Retinal pigment epithelial cell (primary cell): ENCODE results near the gene WWOX.
A peak's percentile ranks its signal among the peaks of the same experiment; 100 is the strongest.

Experiments
- DNase-seq: peaks from one replicate; pipeline ENCODE4 v3.0.0-alpha.2; 2010; ENCODE audit warnings: low read depth
- H3K4me3 ChIP-seq: 2 replicates; pipeline ENCODE4 v1.5.1; 2011; ENCODE audit warnings: mild to moderate bottlenecking, low read length, control low read depth, moderate library complexity
- CTCF ChIP-seq: conservative IDR thresholded peaks from 2 replicates; pipeline ENCODE4 v1.5.1; 2011; ENCODE audit warnings: low read depth, low read length, control low read depth, inconsistent platforms

Gene WWOX

GRCh38 chr16:78220571-78220970 is 121.1 kb downstream of the WWOX start:
- no peak for DNase-seq
- H3K4me3 ChIP-seq: no peak overlapping the region
- no peak for TF ChIP-seq CTCF

GRCh38 chr16:78221892-78222291 is 122.4 kb downstream of the WWOX start:
- DNase-seq: no peak
- no peak overlapping the region for H3K4me3 ChIP-seq
- TF ChIP-seq CTCF: no peak

GRCh38 chr16:78224342-78224741 is 124.9 kb downstream of the WWOX start:
- no peak overlapping the region for H3K4me3 ChIP-seq
- TF ChIP-seq CTCF: no peak
- DNase-seq: no peak

GRCh38 chr16:78225919-78226318 is 126.5 kb downstream of the WWOX start:
- H3K4me3 ChIP-seq: no peak overlapping the region
- TF ChIP-seq CTCF: no peak

GRCh38 chr16:78227855-78228254 is 128.4 kb downstream of the WWOX start:
- H3K4me3 ChIP-seq: no peak overlapping the region
- TF ChIP-seq CTCF: peak; percentile 8
- no peak for DNase-seq

More at GRCh38 chr16:78225919-78226318, 126.5 kb downstream of the WWOX start:
- DNase-seq: no peak

GRCh38 chr16:78228704-78229103 is 129.2 kb downstream of the WWOX start:
- no peak overlapping the region for H3K4me3 ChIP-seq
- no peak for TF ChIP-seq CTCF
- no peak for DNase-seq

GRCh38 chr16:78230832-78231231 is 131.4 kb downstream of the WWOX start:
- DNase-seq: no peak
- no peak for TF ChIP-seq CTCF
- H3K4me3 ChIP-seq: no peak overlapping the region
